ENCODE data around the gene BAHCC1.

- TF ChIP-seq CTCF (IDR thresholded peaks at IDR 0.05; ENCODE audit: low read depth, low read length): no peak
- TF ChIP-seq EZH2phosphoT487 (IDR thresholded peaks at IDR 0.05; ENCODE audit: low read depth): no peak
Observed at GRCh38 chr17:81405411-81405872, 10.2 kb downstream of the BAHCC1 start.

Data from OCI-LY3 (cell line).